Thyroid gland (tissue), 4 donors: ENCODE data around the gene DIO3. TPM values are rescaled to one million over a fixed set of nuclear protein-coding genes. Genes with fewer than 3 reads are reported as not detected.

Experiments used
- DNase-seq, 2 donors: peaks; one replicate each; pipeline ENCODE4 v3.0.0-alpha.2; 2019
- H3K27ac ChIP-seq, 3 donors: fragments of 200-600 bp; sonication (generic); 1 replicate in 2 of 3; 2 replicates in 1 of 3; pipeline ENCODE4 v1.5.1; 2016 to 2019; ENCODE audit warnings: mild to moderate bottlenecking in 1 of 3, moderate library complexity in 1 of 3
- H3K27me3 ChIP-seq: fragments of 200-600 bp; sonication (generic); one replicate; pipeline ENCODE4 v1.5.1; 2019
- H3K36me3 ChIP-seq, 2 donors: fragments of 200-600 bp; sonication (generic); one replicate each; pipeline ENCODE4 v1.5.1; 2016 to 2019
- H3K4me1 ChIP-seq, 2 donors: fragments of 200-600 bp; sonication (generic); one replicate each; pipeline ENCODE4 v1.5.1; 2017 to 2019
- H3K4me3 ChIP-seq, 3 donors: fragments of 200-600 bp; sonication (generic); replicated peaks in 1 of 3; 1 replicate in 2 of 3; 2 replicates in 1 of 3; pipeline ENCODE4 v1.5.1; 2016; ENCODE audit warnings: mild to moderate bottlenecking in 1 of 3
- H3K9me3 ChIP-seq: fragments of 200-600 bp; sonication (generic); one replicate; pipeline ENCODE4 v1.5.1; 2017
- POLR2A ChIP-seq, 2 donors: fragments of 450-650 bp; IDR thresholded peaks; one replicate each; pipeline ENCODE4 v1.6.1; 2017; ENCODE audit warnings: antibody characterized with exemption in 2 of 2, mild to moderate bottlenecking in 2 of 2, moderate library complexity in 1 of 2
- WGBS, 2 donors: methylation state at CpG; one replicate each; pipeline ENCODE4 v1.1.5; 2017; 5-methylcytosine and 5-hydroxymethylcytosine counted together
- intact Hi-C: fragments of 100-400 bp; cut with DNase I; formaldehyde crosslinking; loops from one replicate; pipeline ENCODE4 v1.15.1; 2023
- total RNA-seq, 4 donors: library from RNA; depleted of rRNA; stranded (reverse); fragments of >200 nt; gene quantifications; one replicate each; pipeline ENCODE4 v1.2.3, GENCODE V29; 2016
- TF ChIP-seq, protein P1 (sequence below), 6 experiments: fragments of 200-600 bp in 3 of 6; fragments of 450-650 bp in 3 of 6; sonication (generic) in 3 of 6; IDR thresholded peaks; one replicate each; pipeline ENCODE4 v1.5.1; 2016 to 2019; ENCODE audit warnings: antibody characterized with exemption in 6 of 6, mild to moderate bottlenecking in 2 of 6, inconsistent platforms in 1 of 6, moderate library complexity in 1 of 6

DIO3 gene
- total RNA-seq, 4 donors from 2014 or later = 7.0 to 10.7 (median 7.6) TPM

DNA sequence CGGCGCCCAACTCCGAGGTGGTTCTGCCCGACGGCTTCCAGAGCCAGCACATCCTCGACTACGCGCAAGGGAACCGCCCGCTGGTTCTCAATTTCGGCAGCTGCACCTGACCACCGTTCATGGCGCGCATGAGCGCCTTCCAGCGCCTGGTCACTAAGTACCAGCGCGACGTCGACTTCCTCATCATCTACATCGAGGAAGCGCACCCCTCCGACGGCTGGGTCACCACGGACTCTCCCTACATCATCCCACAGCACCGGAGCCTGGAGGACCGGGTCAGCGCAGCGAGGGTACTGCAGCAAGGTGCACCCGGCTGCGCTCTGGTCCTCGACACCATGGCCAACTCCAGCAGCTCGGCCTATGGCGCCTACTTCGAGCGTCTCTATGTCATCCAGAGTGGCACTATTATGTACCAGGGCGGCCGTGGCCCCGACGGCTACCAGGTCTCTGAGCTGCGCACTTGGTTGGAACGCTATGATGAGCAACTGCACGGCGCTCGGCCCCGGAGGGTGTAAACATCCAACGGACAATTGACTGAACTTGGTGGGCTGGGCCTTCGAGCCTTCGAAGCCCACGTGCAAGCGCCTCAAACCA lies 699 bp downstream of the DIO3 start:
- TF ChIP-seq, protein P1, sequence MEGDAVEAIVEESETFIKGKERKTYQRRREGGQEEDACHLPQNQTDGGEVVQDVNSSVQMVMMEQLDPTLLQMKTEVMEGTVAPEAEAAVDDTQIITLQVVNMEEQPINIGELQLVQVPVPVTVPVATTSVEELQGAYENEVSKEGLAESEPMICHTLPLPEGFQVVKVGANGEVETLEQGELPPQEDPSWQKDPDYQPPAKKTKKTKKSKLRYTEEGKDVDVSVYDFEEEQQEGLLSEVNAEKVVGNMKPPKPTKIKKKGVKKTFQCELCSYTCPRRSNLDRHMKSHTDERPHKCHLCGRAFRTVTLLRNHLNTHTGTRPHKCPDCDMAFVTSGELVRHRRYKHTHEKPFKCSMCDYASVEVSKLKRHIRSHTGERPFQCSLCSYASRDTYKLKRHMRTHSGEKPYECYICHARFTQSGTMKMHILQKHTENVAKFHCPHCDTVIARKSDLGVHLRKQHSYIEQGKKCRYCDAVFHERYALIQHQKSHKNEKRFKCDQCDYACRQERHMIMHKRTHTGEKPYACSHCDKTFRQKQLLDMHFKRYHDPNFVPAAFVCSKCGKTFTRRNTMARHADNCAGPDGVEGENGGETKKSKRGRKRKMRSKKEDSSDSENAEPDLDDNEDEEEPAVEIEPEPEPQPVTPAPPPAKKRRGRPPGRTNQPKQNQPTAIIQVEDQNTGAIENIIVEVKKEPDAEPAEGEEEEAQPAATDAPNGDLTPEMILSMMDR (IDR thresholded peaks at IDR 0.05) = no peak
- TF ChIP-seq POLR2A (IDR thresholded peaks at IDR 0.05) = no peak
- DNase-seq = no peak
- Histone ChIP-seq H3K27ac (no peak overlapping the region), H3K9me3 (no peaks in the 10 kb centered on the region), H3K4me1 (no peaks in the 10 kb centered on the region), H3K36me3 (no peaks in the 10 kb centered on the region), H3K4me3 (no peak overlapping the region), H3K27me3 (peaks cover 5% of the 10 kb centered on the region)
- WGBS, 2 donors = 60 to 68% methylated on average over 30 to 32 of the region's 51 CpGs
- intact Hi-C loops = no loop called here

DNA sequence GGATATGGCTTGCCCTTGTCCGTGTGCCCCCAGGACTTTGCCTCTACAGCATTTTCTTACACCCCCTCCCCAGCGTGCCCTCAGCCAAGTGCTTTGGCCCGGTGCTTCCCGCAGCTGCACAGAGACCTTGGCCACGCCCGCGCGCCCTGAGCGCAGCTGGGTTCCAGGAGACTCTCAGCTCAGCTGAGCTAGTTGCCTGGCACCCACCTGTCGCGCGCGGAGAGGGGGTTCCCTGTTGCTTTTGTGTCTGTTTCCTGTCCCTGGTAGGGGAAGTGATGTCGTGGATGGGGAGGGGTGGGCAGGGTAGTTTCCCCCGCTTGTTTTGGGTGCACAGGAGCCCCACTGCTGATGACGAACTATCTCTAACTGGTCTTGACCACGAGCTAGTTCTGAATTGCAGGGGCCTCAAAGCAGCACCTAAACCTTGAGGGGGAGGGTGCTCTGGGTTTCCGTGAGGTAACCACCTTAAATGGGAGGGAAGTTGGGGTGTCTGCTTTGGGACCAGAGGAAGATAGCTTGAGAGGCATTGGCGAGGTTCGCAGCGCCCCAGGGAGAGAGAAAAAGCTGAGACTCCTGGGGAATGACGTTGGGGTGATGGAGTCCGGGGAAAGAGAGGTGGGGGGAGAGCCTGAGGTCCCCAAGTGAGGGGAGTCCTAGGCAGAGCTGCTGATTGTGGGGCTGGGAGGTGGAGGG lies 1.5 kb downstream of the DIO3 start:
- Histone ChIP-seq H3K36me3 (no peaks in the 10 kb centered on the region), H3K4me1 (no peaks in the 10 kb centered on the region), H3K27me3 (peaks cover 5% of the 10 kb centered on the region), H3K4me3 (no peak overlapping the region), H3K9me3 (no peaks in the 10 kb centered on the region), H3K27ac (no peak overlapping the region)
- TF ChIP-seq POLR2A (IDR thresholded peaks at IDR 0.05) = no peak
- 15 to 18% methylated on average over 19 to 23 of the region's 23 CpGs for WGBS, 2 donors
- intact Hi-C loops = no loop called here
- no peak for DNase-seq

DNA sequence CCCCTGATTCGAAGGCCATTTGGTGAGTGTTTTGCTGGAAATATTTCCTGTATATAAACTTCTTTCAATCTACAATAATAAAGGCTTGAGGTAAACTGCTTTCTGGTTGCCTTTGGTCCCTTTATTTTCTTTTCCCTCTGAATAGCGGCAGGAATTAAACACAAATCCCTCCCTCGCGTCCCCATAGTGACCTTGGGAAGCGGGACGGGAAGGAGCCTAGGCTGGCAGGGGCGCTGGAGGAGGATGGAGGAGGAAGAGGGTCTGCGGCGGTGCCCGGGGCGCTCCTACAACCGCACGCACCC lies 2.0 kb downstream of the DIO3 start:
- peaks cover 5% of the 10 kb centered on the region for H3K27me3 ChIP-seq
- no peaks in the 10 kb centered on the region for H3K4me1 ChIP-seq
- TF ChIP-seq, protein P1 (IDR thresholded peaks at IDR 0.05) = no peak
- TF ChIP-seq POLR2A (IDR thresholded peaks at IDR 0.05) = no peak
- H3K36me3 ChIP-seq = no peaks in the 10 kb centered on the region
- no peak overlapping the region for H3K4me3 ChIP-seq
- H3K27ac ChIP-seq = no peak overlapping the region
- intact Hi-C loops = no loop called here
- DNase-seq = no peak
- 2% methylated on average over 13 of the region's 13 CpGs for WGBS, 2 donors
- H3K9me3 ChIP-seq = no peaks in the 10 kb centered on the region

- 1 to 5% methylated on average over 24 to 39 of the region's 54 CpGs for WGBS, 2 donors
- Histone ChIP-seq H3K27ac (no peak overlapping the region), H3K36me3 (no peaks in the 10 kb centered on the region), H3K4me1 (no peaks in the 10 kb centered on the region), H3K4me3 (no peak overlapping the region), H3K9me3 (no peaks in the 10 kb centered on the region), H3K27me3 (peaks cover 5% of the 10 kb centered on the region)
- TF ChIP-seq, protein P1 (IDR thresholded peaks at IDR 0.05) = no peak
- TF ChIP-seq POLR2A (IDR thresholded peaks at IDR 0.05) = no peak
- intact Hi-C loops = no loop called here
- no peak for DNase-seq
These were observed 2.6 kb downstream of the DIO3 start for GRCh38 chr14:101563654-101564443.

- intact Hi-C loops = no loop called here
- Histone ChIP-seq H3K36me3 (no peaks in the 10 kb centered on the region), H3K27me3 (peaks cover 5% of the 10 kb centered on the region), H3K4me1 (no peaks in the 10 kb centered on the region), H3K4me3 (no peak overlapping the region), H3K9me3 (no peaks in the 10 kb centered on the region), H3K27ac (no peak overlapping the region)
- WGBS, 2 donors = 1 to 3% methylated on average over 21 of the region's 21 CpGs
- no peak for TF ChIP-seq POLR2A (IDR thresholded peaks at IDR 0.05)
- TF ChIP-seq, protein P1 (IDR thresholded peaks at IDR 0.05) = no peak
- DNase-seq = no peak
These were observed 3.1 kb downstream of the DIO3 start for GRCh38 chr14:101564444-101564776.
